ENCODE data around the gene VRK1. TPM values are rescaled to one million over a fixed set of nuclear protein-coding genes. Genes with fewer than 3 reads are reported as not detected.

The VRK1 gene
- total and polyA plus RNA-seq, 10 of the 15 experiments (the other 5 are each of a cell fraction or from before 2014, with no cell fraction given), result 50.9 to 137 (median 84.7) TPM

- H4K20me1 ChIP-seq (ENCODE audit: control insufficient read depth, insufficient read depth), result no peaks in the 10 kb centered on the region
- no peaks in the 10 kb centered on the region; the same call in 2 of the 3 replicates for H3K9me3 ChIP-seq (replicated peaks; ENCODE audit: control insufficient read depth, insufficient read depth, low read length)
- no peak overlapping the region for H3K4me2 ChIP-seq (ENCODE audit: control insufficient read depth, insufficient read depth)
- peak; percentile 51 for TF ChIP-seq NR2F1 (conservative IDR thresholded peaks at IDR 0.05)
- TF ChIP-seq SUPT20H (IDR thresholded peaks at IDR 0.05; ENCODE audit: borderline replicate concordance, control insufficient read depth, low read depth, low read length), result no peak
- H3K79me2 ChIP-seq (ENCODE audit: control insufficient read depth, insufficient read depth, low read length), result no peaks in the 10 kb centered on the region
- H3K9ac ChIP-seq (ENCODE audit: control insufficient read depth, insufficient read depth, low read length), result no peak overlapping the region
- H3K27me3 ChIP-seq (replicated peaks in 1 of 2; ENCODE audit: control insufficient read depth in 2 of 2, insufficient read depth in 2 of 2, low read length in 1 of 2), result no peaks in the 10 kb centered on the region
- no peaks in the 10 kb centered on the region for H3K36me3 ChIP-seq (ENCODE audit: control insufficient read depth in 2 of 2, insufficient read depth in 2 of 2, low read length in 1 of 2)
- WGBS (ENCODE audit: insufficient coverage, insufficient replicate concordance, low lambda C conversion rate, missing lambda C conversion rate), result 15% methylated on average over 8 of the region's 8 CpGs
- H2AFZ ChIP-seq (ENCODE audit: control insufficient read depth, low read depth, low read length), result no peak overlapping the region
- H3K4me1 ChIP-seq (ENCODE audit: control insufficient read depth, insufficient read depth, low read length), result no peaks in the 10 kb centered on the region
- ChIA-PET CTCF (no interaction called here), POLR2A (no interaction called here), RAD21 (ENCODE audit: unreplicated experiment) (no interaction called here), SMC1A (ENCODE audit: uncharacterized antibody, unreplicated experiment) (no interaction called here)
- in situ Hi-C loops (cut with MboI) (no loop called here), intact Hi-C loops (cut with micrococcal nuclease; ENCODE audit: unreplicated experiment) (no loop called here)
- FAIRE-seq (no peak), DNase-seq (ENCODE audit: low read depth, low spot score) (no peak), ATAC-seq (peak; percentile 45; the same call in 2 of the 3 replicates)
- no peak overlapping the region for H3K4me3 ChIP-seq
- BruUV-seq (replicated peaks), result no TSS peak
- H3K27ac ChIP-seq (ENCODE audit: control insufficient read depth, insufficient read depth), result no peak overlapping the region
Measured at GRCh38 chr14:96926001-96926400, 128.8 kb downstream of the VRK1 start.

DNA sequence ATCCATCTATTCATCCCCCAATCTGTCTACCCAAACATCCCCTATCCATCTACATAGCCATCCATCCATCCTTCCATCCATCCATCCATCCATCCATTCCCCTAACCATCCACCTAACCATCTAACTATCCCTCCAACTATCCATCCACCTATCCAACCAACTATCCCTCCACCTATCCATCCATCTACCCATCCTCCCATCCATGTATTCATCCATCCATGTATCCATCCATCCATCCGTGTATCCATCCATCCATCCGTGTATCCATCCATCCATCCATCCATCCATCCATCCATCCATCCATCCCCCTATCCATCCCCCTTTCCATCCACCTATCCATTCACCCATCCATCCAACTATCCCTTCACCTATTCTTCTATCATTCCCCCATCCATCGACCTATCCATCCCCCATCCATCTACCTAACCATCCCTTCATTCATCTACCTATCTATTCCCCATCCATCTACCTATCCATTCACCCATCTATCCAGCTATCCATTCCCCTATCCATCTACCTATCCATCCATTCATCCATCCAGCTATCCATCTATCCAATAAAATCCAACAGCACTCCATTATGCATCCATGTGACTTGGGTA is 131.7 kb downstream of the VRK1 start:
- RAD21 ChIA-PET (ENCODE audit: unreplicated experiment), result no interaction called here
- TF ChIP-seq MTA3 (IDR thresholded peaks at IDR 0.05; ENCODE audit: borderline replicate concordance, low read length) (no peak), RBBP5 (conservative IDR thresholded peaks at IDR 0.05) (no peak), RUNX3 (IDR thresholded peaks at IDR 0.05; ENCODE audit: low read length) (no peak), EP300 (IDR thresholded peaks at IDR 0.05; ENCODE audit: borderline replicate concordance in 1 of 2, control insufficient read depth in 1 of 2, low read depth in 2 of 2, low read length in 2 of 2) (no peak), SMC3 (IDR thresholded peaks at IDR 0.05; ENCODE audit: borderline replicate concordance, low read length) (no peak), RAD21 (IDR thresholded peaks at IDR 0.05; ENCODE audit: insufficient read depth, low read depth, low read length) (no peak), SIX5 (IDR thresholded peaks at IDR 0.05; ENCODE audit: low read depth, low read length, severe bottlenecking) (no peak), REST (IDR thresholded peaks at IDR 0.05; ENCODE audit: low read depth, low read length) (no peak), NR2C1 (IDR thresholded peaks at IDR 0.05) (no peak)
- TF ChIP-seq, protein P1, sequence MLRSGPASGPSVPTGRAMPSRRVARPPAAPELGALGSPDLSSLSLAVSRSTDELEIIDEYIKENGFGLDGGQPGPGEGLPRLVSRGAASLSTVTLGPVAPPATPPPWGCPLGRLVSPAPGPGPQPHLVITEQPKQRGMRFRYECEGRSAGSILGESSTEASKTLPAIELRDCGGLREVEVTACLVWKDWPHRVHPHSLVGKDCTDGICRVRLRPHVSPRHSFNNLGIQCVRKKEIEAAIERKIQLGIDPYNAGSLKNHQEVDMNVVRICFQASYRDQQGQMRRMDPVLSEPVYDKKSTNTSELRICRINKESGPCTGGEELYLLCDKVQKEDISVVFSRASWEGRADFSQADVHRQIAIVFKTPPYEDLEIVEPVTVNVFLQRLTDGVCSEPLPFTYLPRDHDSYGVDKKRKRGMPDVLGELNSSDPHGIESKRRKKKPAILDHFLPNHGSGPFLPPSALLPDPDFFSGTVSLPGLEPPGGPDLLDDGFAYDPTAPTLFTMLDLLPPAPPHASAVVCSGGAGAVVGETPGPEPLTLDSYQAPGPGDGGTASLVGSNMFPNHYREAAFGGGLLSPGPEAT (IDR thresholded peaks at IDR 0.05; ENCODE audit: low read depth), result no peak

More for the DNA sequence above, 131.7 kb downstream of the VRK1 start:
- Histone ChIP-seq H2AFZ (ENCODE audit: control insufficient read depth, low read depth, low read length) (no peak overlapping the region), H3K4me1 (ENCODE audit: control insufficient read depth, insufficient read depth, low read length) (no peaks in the 10 kb centered on the region), H3K4me2 (ENCODE audit: control insufficient read depth, insufficient read depth) (no peak overlapping the region), H3K36me3 (ENCODE audit: control insufficient read depth in 2 of 2, insufficient read depth in 2 of 2, low read length in 1 of 2) (no peaks in the 10 kb centered on the region), H3K4me3 (no peak overlapping the region), H3K27ac (ENCODE audit: control insufficient read depth, insufficient read depth) (no peak overlapping the region), H4K20me1 (ENCODE audit: control insufficient read depth, insufficient read depth) (no peaks in the 10 kb centered on the region), H3K79me2 (ENCODE audit: control insufficient read depth, insufficient read depth, low read length) (no peaks in the 10 kb centered on the region), H3K27me3 (replicated peaks in 1 of 2; ENCODE audit: control insufficient read depth in 2 of 2, insufficient read depth in 2 of 2, low read length in 1 of 2) (no peaks in the 10 kb centered on the region), H3K9ac (ENCODE audit: control insufficient read depth, insufficient read depth, low read length) (no peak overlapping the region), H3K9me3 (replicated peaks; ENCODE audit: control insufficient read depth, insufficient read depth, low read length) (no peaks in the 10 kb centered on the region)
- intact Hi-C loops (cut with micrococcal nuclease; ENCODE audit: unreplicated experiment) (no loop called here), in situ Hi-C loops (cut with MboI) (no loop called here)
- POLR2A ChIA-PET, result no interaction called here
- ATAC-seq, result no peak
- CTCF ChIA-PET, result no interaction called here
- 100% methylated on average over 3 of the region's 3 CpGs for WGBS (ENCODE audit: insufficient coverage, insufficient replicate concordance, low lambda C conversion rate, missing lambda C conversion rate)
- SMC1A ChIA-PET (ENCODE audit: uncharacterized antibody, unreplicated experiment), result interaction anchor here (0.6 kb wide), 1 partner anchor 1833 kb away, joined by 4 read pairs; no protein-coding TSS in a partner anchor
- DNase-seq (ENCODE audit: low read depth, low spot score), result no peak
- FAIRE-seq, result no peak
- no TSS peak for BruUV-seq (replicated peaks)

All from GM12878 (cell line).